Osteocyte (in vitro differentiated cells): ENCODE results near the gene NLGN1. TPM values are rescaled to one million over a fixed set of nuclear protein-coding genes. Genes with fewer than 3 reads are reported as not detected.

Experiments
- DNase-seq: peaks from one replicate; pipeline ENCODE4 v3.0.0; 2021; ENCODE audit warnings: mixed read lengths; ENCODE audit not compliant: unreplicated experiment; ENCODE audit errors: extremely low spot score
- H3K27ac Mint-ChIP-seq: one replicate; pipeline ENCODE4 v1.8.0; 2021; ENCODE audit warnings: mild to moderate bottlenecking, mixed read lengths; ENCODE audit not compliant: unreplicated experiment
- H3K27me3 Mint-ChIP-seq: one replicate; pipeline ENCODE4 v1.8.0; 2021; ENCODE audit warnings: mixed read lengths; ENCODE audit not compliant: unreplicated experiment
- H3K36me3 Mint-ChIP-seq: one replicate; pipeline ENCODE4 v1.8.0; 2021; ENCODE audit warnings: mixed read lengths; ENCODE audit not compliant: unreplicated experiment
- H3K4me1 Mint-ChIP-seq: one replicate; pipeline ENCODE4 v1.8.0; 2021; ENCODE audit warnings: mixed read lengths; ENCODE audit not compliant: unreplicated experiment
- H3K4me3 Mint-ChIP-seq: one replicate; pipeline ENCODE4 v1.8.0; 2021; ENCODE audit warnings: mild to moderate bottlenecking, moderate library complexity, mixed read lengths; ENCODE audit not compliant: unreplicated experiment
- H3K9me3 Mint-ChIP-seq: one replicate; pipeline ENCODE4 v1.8.0; 2021; ENCODE audit warnings: mixed read lengths; ENCODE audit not compliant: unreplicated experiment
- CTCF ChIP-seq: fragments of 200-600 bp; sonication (generic); IDR thresholded peaks from 2 replicates; pipeline ENCODE4 v1.5.0; 2021; ENCODE audit warnings: antibody characterized with exemption, mild to moderate bottlenecking, moderate library complexity
- total RNA-seq: library from RNA; stranded (reverse); gene quantifications from 2 replicates; pipeline ENCODE4 v1.2.1, GENCODE V29; 2021

Gene NLGN1
- total RNA-seq, 1 donor from 2014 or later: 3.9 TPM

GRCh38 chr3:174132421-174133042 lies 735.0 kb downstream of the NLGN1 start:
- peaks cover 6% of the 10 kb centered on the region for H3K4me1 Mint-ChIP-seq
- H3K4me3 Mint-ChIP-seq: no peak overlapping the region
- no peaks in the 10 kb centered on the region for H3K36me3 Mint-ChIP-seq
- TF ChIP-seq CTCF: no peak
- DNase-seq: no peak
- H3K27ac Mint-ChIP-seq: no peak overlapping the region
- H3K27me3 Mint-ChIP-seq: no peaks in the 10 kb centered on the region
- H3K9me3 Mint-ChIP-seq: no peaks in the 10 kb centered on the region

GRCh38 chr3:174146008-174146407 lies 748.5 kb downstream of the NLGN1 start:
- Mint-ChIP-seq H3K27me3 (no peaks in the 10 kb centered on the region), H3K4me3 (no peak overlapping the region), H3K36me3 (no peaks in the 10 kb centered on the region), H3K9me3 (peaks cover 7% of the 10 kb centered on the region), H3K4me1 (no peaks in the 10 kb centered on the region), H3K27ac (no peak overlapping the region)
- DNase-seq: no peak
- TF ChIP-seq CTCF: no peak

- H3K4me1 Mint-ChIP-seq: no peaks in the 10 kb centered on the region
- no peak for DNase-seq
- no peak for TF ChIP-seq CTCF
- no peaks in the 10 kb centered on the region for H3K27me3 Mint-ChIP-seq
- no peak overlapping the region for H3K27ac Mint-ChIP-seq
- H3K36me3 Mint-ChIP-seq: no peaks in the 10 kb centered on the region
- H3K9me3 Mint-ChIP-seq: peaks cover under 1% of the 10 kb centered on the region
- H3K4me3 Mint-ChIP-seq: no peak overlapping the region
These were observed 750.3 kb downstream of the NLGN1 start for GRCh38 chr3:174147798-174148197.

- peak overlapping the region; percentile 19 for H3K27ac Mint-ChIP-seq
- no peaks in the 10 kb centered on the region for H3K36me3 Mint-ChIP-seq
These were observed 756.3 kb downstream of the NLGN1 start for GRCh38 chr3:174153871-174154270.

GRCh38 chr3:174156200-174156599 lies 758.7 kb downstream of the NLGN1 start:
- H3K9me3 Mint-ChIP-seq: peaks cover 6% of the 10 kb centered on the region
- peak overlapping the region; percentile 82 for H3K27ac Mint-ChIP-seq
- peak overlapping the region; percentile 68 for H3K4me3 Mint-ChIP-seq
- H3K4me1 Mint-ChIP-seq: peaks cover 19% of the 10 kb centered on the region
- DNase-seq: no peak
- TF ChIP-seq CTCF: no peak
- no peaks in the 10 kb centered on the region for H3K27me3 Mint-ChIP-seq
- peaks cover 2% of the 10 kb centered on the region for H3K36me3 Mint-ChIP-seq

More at GRCh38 chr3:174153871-174154270, 756.3 kb downstream of the NLGN1 start:
- Mint-ChIP-seq H3K4me3 (no peak overlapping the region), H3K4me1 (peaks cover 14% of the 10 kb centered on the region), H3K9me3 (no peaks in the 10 kb centered on the region), H3K27me3 (no peaks in the 10 kb centered on the region)
- DNase-seq: no peak
- TF ChIP-seq CTCF: no peak
